Astrocyte (in vitro differentiated cells and primary cell): Measurements from ENCODE around the gene ACOT7. TPM values are rescaled to one million over a fixed set of nuclear protein-coding genes. Genes with fewer than 3 reads are reported as not detected.

Experiments
- DNase-seq: peaks from one replicate; pipeline ENCODE4 v3.0.0-alpha.2; 2010; ENCODE audit warnings: low read depth
- FAIRE-seq: peaks from 2 replicates; lab custom pipeline; 2011; peaks lifted over from hg19 to GRCh38; lab: Jason Lieb, UNC
- H2AFZ ChIP-seq: 2 replicates; pipeline ENCODE4 v1.6.0; 2012; ENCODE audit warnings: low read depth, low read length, inconsistent platforms
- H3K27ac ChIP-seq: 2 replicates; pipeline ENCODE4 v1.5.1; 2011; ENCODE audit warnings: low read depth, low read length, inconsistent platforms
- H3K27me3 ChIP-seq: 2 replicates; pipeline ENCODE4 v1.6.0; 2011; ENCODE audit warnings: low read length, inconsistent platforms; ENCODE audit not compliant: insufficient read depth
- H3K36me3 ChIP-seq: 2 replicates; pipeline ENCODE4 v1.5.1; 2011; ENCODE audit warnings: low read length, inconsistent platforms; ENCODE audit not compliant: insufficient read depth
- H3K4me1 ChIP-seq: 2 replicates; pipeline ENCODE4 v1.5.1; 2011; ENCODE audit warnings: low read length, inconsistent platforms; ENCODE audit not compliant: insufficient read depth
- H3K4me2 ChIP-seq: 2 replicates; pipeline ENCODE4 v1.6.0; 2012; ENCODE audit warnings: low read length, inconsistent platforms
- H3K4me3 ChIP-seq: 2 replicates; pipeline ENCODE4 v1.5.1; 2011; ENCODE audit warnings: low read depth, mild to moderate bottlenecking, low read length, inconsistent platforms; ENCODE audit not compliant: insufficient read depth
- H3K79me2 ChIP-seq: 2 replicates; pipeline ENCODE4 v1.6.0; 2012; ENCODE audit warnings: mild to moderate bottlenecking, low read length, inconsistent platforms; ENCODE audit not compliant: insufficient read depth
- H3K9ac ChIP-seq: 2 replicates; pipeline ENCODE4 v1.6.0; 2012; ENCODE audit warnings: mild to moderate bottlenecking, low read length, inconsistent platforms
- H3K9me3 ChIP-seq: 2 replicates; pipeline ENCODE4 v1.5.1; 2012; ENCODE audit warnings: low read depth, mild to moderate bottlenecking, low read length, inconsistent platforms; ENCODE audit not compliant: insufficient read depth
- H4K20me1 ChIP-seq: 2 replicates; pipeline ENCODE4 v1.6.0; 2012; ENCODE audit warnings: low read length, inconsistent platforms; ENCODE audit not compliant: insufficient read depth
- H3K27ac Mint-ChIP-seq: one replicate; pipeline ENCODE4 v1.8.0; 2021; ENCODE audit warnings: mild to moderate bottlenecking, mixed read lengths; ENCODE audit not compliant: unreplicated experiment
- H3K27me3 Mint-ChIP-seq: one replicate; pipeline ENCODE4 v1.8.0; 2021; ENCODE audit warnings: low read depth, mixed read lengths; ENCODE audit not compliant: unreplicated experiment
- H3K36me3 Mint-ChIP-seq: one replicate; pipeline ENCODE4 v1.8.0; 2021; ENCODE audit warnings: low read depth, mixed read lengths; ENCODE audit not compliant: unreplicated experiment
- H3K4me1 Mint-ChIP-seq: one replicate; pipeline ENCODE4 v1.8.0; 2021; ENCODE audit warnings: low read depth, mixed read lengths; ENCODE audit not compliant: unreplicated experiment
- H3K4me3 Mint-ChIP-seq: one replicate; pipeline ENCODE4 v1.8.0; 2021; ENCODE audit warnings: mild to moderate bottlenecking, moderate library complexity, mixed read lengths; ENCODE audit not compliant: unreplicated experiment
- H3K9me3 Mint-ChIP-seq: one replicate; pipeline ENCODE4 v1.8.0; 2021; ENCODE audit warnings: mild to moderate bottlenecking, mixed read lengths; ENCODE audit not compliant: unreplicated experiment
- CTCF ChIP-seq: IDR thresholded peaks from 2 replicates; pipeline ENCODE4 v1.5.1; 2011; ENCODE audit warnings: low read depth, mild to moderate bottlenecking, inconsistent platforms, low read length, moderate library complexity; ENCODE audit not compliant: insufficient read depth
- EZH2 ChIP-seq: IDR thresholded peaks from 2 replicates; pipeline ENCODE4 v1.6.1; 2012; ENCODE audit warnings: mild to moderate bottlenecking, low read length, inconsistent platforms; ENCODE audit not compliant: insufficient read depth
- total RNA-seq: library from RNA; stranded (reverse); gene quantifications from 2 replicates; pipeline ENCODE4 v1.2.1, GENCODE V29; 2021

ACOT7 gene
- total RNA-seq, 1 donor from 2014 or later, result 91.1 TPM

GRCh38 chr1:6310116-6310848, 83.3 kb downstream of the ACOT7 start:
- no peaks in the 10 kb centered on the region for H3K9me3 ChIP-seq
- H3K4me2 ChIP-seq, result no peak overlapping the region
- no peaks in the 10 kb centered on the region for H3K27me3 ChIP-seq
- FAIRE-seq (no peak), DNase-seq (no peak)
- H3K79me2 ChIP-seq, result no peaks in the 10 kb centered on the region
- Mint-ChIP-seq H3K27ac (no peak overlapping the region), H3K4me3 (no peak overlapping the region), H3K4me1 (peaks cover 2% of the 10 kb centered on the region), H3K36me3 (peaks cover 36% of the 10 kb centered on the region), H3K9me3 (peaks cover 2% of the 10 kb centered on the region), H3K27me3 (no peaks in the 10 kb centered on the region)
- H2AFZ ChIP-seq, result no peak overlapping the region
- H3K4me3 ChIP-seq, result no peak overlapping the region
- peaks cover 16% of the 10 kb centered on the region for H4K20me1 ChIP-seq
- H3K27ac ChIP-seq, result no peak overlapping the region
- H3K9ac ChIP-seq, result no peak overlapping the region
- H3K36me3 ChIP-seq, result no peaks in the 10 kb centered on the region
- no peaks in the 10 kb centered on the region for H3K4me1 ChIP-seq
- no peak for TF ChIP-seq EZH2
- TF ChIP-seq CTCF, result no peak

- peaks cover 2% of the 10 kb centered on the region for H3K4me1 Mint-ChIP-seq
These were observed 84.0 kb downstream of the ACOT7 start for GRCh38 chr1:6309564-6309963.

More at GRCh38 chr1:6309564-6309963, 84.0 kb downstream of the ACOT7 start:
- H3K79me2 ChIP-seq, result no peaks in the 10 kb centered on the region
- H3K4me1 ChIP-seq, result no peaks in the 10 kb centered on the region
- no peaks in the 10 kb centered on the region for H3K36me3 ChIP-seq
- Mint-ChIP-seq H3K9me3 (peaks cover 2% of the 10 kb centered on the region), H3K4me3 (no peak overlapping the region), H3K36me3 (peaks cover 31% of the 10 kb centered on the region), H3K27ac (no peak overlapping the region), H3K27me3 (no peaks in the 10 kb centered on the region)
- no peak for FAIRE-seq
- H3K4me2 ChIP-seq, result no peak overlapping the region
- H2AFZ ChIP-seq, result no peak overlapping the region
- H3K9ac ChIP-seq, result no peak overlapping the region
- H3K27me3 ChIP-seq, result no peaks in the 10 kb centered on the region
- no peaks in the 10 kb centered on the region for H3K9me3 ChIP-seq
- DNase-seq, result no peak
- H4K20me1 ChIP-seq, result peaks cover 16% of the 10 kb centered on the region
- TF ChIP-seq EZH2 (no peak), CTCF (no peak)
- no peak overlapping the region for H3K27ac ChIP-seq
- H3K4me3 ChIP-seq, result no peak overlapping the region
